SK-N-SH (cell line): ENCODE data around the gene SLAIN2. TPM values are rescaled to one million over a fixed set of nuclear protein-coding genes. Genes with fewer than 3 reads are reported as not detected.

Experiments
- CTCF ChIA-PET: fragments of 300-600, 350-600 bp; formaldehyde crosslinking; extraction: SDS; loops from one replicate; lab custom pipeline; 2021; lab: Yijun Ruan, JAX
- POLR2A ChIA-PET: fragments of 350-600 bp; sonication (Branson Sonifier 250); formaldehyde crosslinking; extraction: SDS; loops from one replicate; lab custom pipeline; 2020; ENCODE audit warnings: antibody characterized with exemption, inconsistent platforms; lab: Yijun Ruan, JAX
- DNase-seq: peaks from one replicate; pipeline ENCODE4 v3.0.0; 2012
- H2AFZ ChIP-seq: fragments of 200-600 bp; sonication (generic); 2 replicates; pipeline ENCODE4 v1.8.1; 2016; ENCODE audit warnings: antibody characterized with exemption, mild to moderate bottlenecking, low read depth
- H3F3A ChIP-seq: fragments of 200-600 bp; sonication (generic); replicated peaks from 2 replicates; pipeline ENCODE3; 2016; ENCODE audit warnings: antibody characterized with exemption, mild to moderate bottlenecking; ENCODE audit not compliant: insufficient read depth
- H3K27ac ChIP-seq, 2 experiments: fragments of 200-500 bp in 1 of 2; fragments of 200-600 bp in 1 of 2; sonication (Bioruptor generic) in 1 of 2; sonication (generic), shearing (Covaris generic) in 1 of 2; 2 replicates each; pipeline versions ENCODE4 v1.5.1 to v1.6.1; 2014 to 2016; ENCODE audit warnings: low read depth in 2 of 2, inconsistent platforms in 1 of 2, low read length in 1 of 2, mild to moderate bottlenecking in 1 of 2, mixed read lengths in 1 of 2
- H3K27me3 ChIP-seq: fragments of 200-600 bp; sonication (generic), shearing (Covaris generic); 2 replicates; pipeline ENCODE4 v1.6.1; 2016; ENCODE audit warnings: mixed run types; ENCODE audit not compliant: insufficient read depth
- H3K36me3 ChIP-seq, 2 experiments: fragments of 200-500 bp in 1 of 2; fragments of 200-600 bp in 1 of 2; sonication (Bioruptor generic) in 1 of 2; sonication (generic) in 1 of 2; replicated peaks in 1 of 2; 2 replicates each; pipeline versions ENCODE3 to v1.5.1; 2014 to 2016; ENCODE audit warnings: low read length in 1 of 2, mild to moderate bottlenecking in 1 of 2; ENCODE audit not compliant: insufficient read depth in 2 of 2, control insufficient read depth in 1 of 2
- H3K4me1 ChIP-seq, 2 experiments: fragments of 200-500 bp in 1 of 2; fragments of 200-600 bp in 1 of 2; sonication (Bioruptor generic) in 1 of 2; sonication (generic), shearing (Covaris generic) in 1 of 2; 2 replicates each; pipeline versions ENCODE4 v1.5.1 to v1.6.1; 2014 to 2016; ENCODE audit warnings: low read depth in 1 of 2, low read length in 1 of 2, mixed run types in 1 of 2; ENCODE audit not compliant: insufficient read depth in 2 of 2, control insufficient read depth in 1 of 2
- H3K4me2 ChIP-seq: fragments of 200-600 bp; sonication (generic), shearing (Covaris generic); 2 replicates; pipeline ENCODE4 v1.6.1; 2017; ENCODE audit warnings: mixed run types
- H3K4me3 ChIP-seq, 2 experiments: fragments of 200-500 bp in 1 of 2; fragments of 200-600 bp in 1 of 2; sonication (Bioruptor generic) in 1 of 2; sonication (generic), shearing (Covaris generic) in 1 of 2; 2 replicates each; pipeline versions ENCODE4 v1.5.1 to v1.8.1; 2014 to 2016; ENCODE audit warnings: low read depth in 2 of 2, inconsistent platforms in 1 of 2, low read length in 1 of 2, mild to moderate bottlenecking in 1 of 2, mixed read lengths in 1 of 2, moderate library complexity in 1 of 2
- H3K79me2 ChIP-seq: fragments of 200-600 bp; sonication (generic); 2 replicates; pipeline ENCODE4 v1.8.1; 2017; ENCODE audit warnings: mild to moderate bottlenecking; ENCODE audit not compliant: insufficient read depth
- H3K9ac ChIP-seq: fragments of 200-600 bp; sonication (generic); 2 replicates; pipeline ENCODE4 v1.6.1; 2017; ENCODE audit warnings: mixed run types
- H3K9me2 ChIP-seq: fragments of 200-600 bp; sonication (generic); 2 replicates; pipeline ENCODE4 v1.6.1; 2017; ENCODE audit warnings: mixed run types
- H3K9me3 ChIP-seq: fragments of 200-600 bp; sonication (generic); 2 replicates; pipeline ENCODE4 v1.6.1; 2017; ENCODE audit warnings: mixed run types, mild to moderate bottlenecking, moderate library complexity
- H4K20me1 ChIP-seq: fragments of 200-600 bp; sonication (generic); 2 replicates; pipeline ENCODE4 v1.6.1; 2017; ENCODE audit warnings: mild to moderate bottlenecking, mixed run types; ENCODE audit not compliant: insufficient read depth
- EP300 ChIP-seq, 2 experiments: IDR thresholded peaks; 2 replicates each; pipeline versions ENCODE4 v1.4.0 to v1.6.1; 2012; ENCODE audit warnings: borderline replicate concordance in 1 of 2, low read depth in 1 of 2, low read length in 1 of 2
- EZH2phosphoT487 ChIP-seq: fragments of 200-600 bp; sonication (generic); IDR thresholded peaks from 2 replicates; pipeline ENCODE4 v1.6.1; 2017; ENCODE audit warnings: low read depth, mixed run types, mild to moderate bottlenecking, antibody characterized with exemption, moderate library complexity, borderline replicate concordance
- FOXJ3 ChIP-seq: sonication (generic); formaldehyde crosslinking; IDR thresholded peaks from 2 replicates; pipeline ENCODE4 v1.5.1; 2020; ENCODE audit warnings: mild to moderate bottlenecking, missing genetic modification reagents
- GABPA ChIP-seq: IDR thresholded peaks from 2 replicates; pipeline ENCODE4 v1.4.0; 2012; ENCODE audit warnings: low read depth, mild to moderate bottlenecking
- MEF2A ChIP-seq: IDR thresholded peaks from 2 replicates; pipeline ENCODE4 v1.4.0; 2012; ENCODE audit warnings: low read depth, borderline replicate concordance
- RFX5 ChIP-seq: IDR thresholded peaks from 2 replicates; pipeline ENCODE4 v1.6.1; 2012; ENCODE audit warnings: mild to moderate bottlenecking, improper control_type of control experiment, low read length
- TAF1 ChIP-seq: IDR thresholded peaks from 2 replicates; pipeline ENCODE4 v1.6.1; 2012; ENCODE audit warnings: low read depth, mild to moderate bottlenecking, low read length, moderate library complexity, borderline replicate concordance
- YY1 ChIP-seq: IDR thresholded peaks from 2 replicates; pipeline ENCODE4 v1.4.0; 2012; ENCODE audit warnings: low read depth, mild to moderate bottlenecking
- whole genome bisulfite sequencing: methylation state at CpG from one replicate; pipeline ENCODE4 v1.1.6; 2017; ENCODE audit warnings: low lambda C conversion rate; 5-methylcytosine and 5-hydroxymethylcytosine counted together
- polyA plus RNA-seq, 3 experiments: library from polyadenylated mRNA; depleted of rRNA; stranded (reverse); fragments of >200 nt; gene quantifications; 2 replicates each; pipeline ENCODE4 v1.2.3, GENCODE V29; 2012
- TF ChIP-seq, protein P1 (sequence below): IDR thresholded peaks from 2 replicates; pipeline ENCODE4 v1.4.0; 2012; ENCODE audit warnings: low read depth
- TF ChIP-seq, protein P2 (sequence below): fragments of 150-350 bp; IDR thresholded peaks from 2 replicates; pipeline ENCODE4 v1.6.1; 2017; ENCODE audit warnings: antibody characterized with exemption, low read length, low read depth, borderline replicate concordance
- TF ChIP-seq, protein P3 (sequence below): IDR thresholded peaks from 2 replicates; pipeline ENCODE4; 2012
- TF ChIP-seq, protein P4 (sequence below): fragments of 200-600 bp; sonication (generic); IDR thresholded peaks from 2 replicates; pipeline ENCODE4 v1.6.1; 2017; ENCODE audit warnings: antibody characterized with exemption, mild to moderate bottlenecking, moderate library complexity

The SLAIN2 gene
- polyA plus RNA-seq, 1 of the 3 experiments (the other 2 are of a cell fraction): 17.0 TPM

DNA sequence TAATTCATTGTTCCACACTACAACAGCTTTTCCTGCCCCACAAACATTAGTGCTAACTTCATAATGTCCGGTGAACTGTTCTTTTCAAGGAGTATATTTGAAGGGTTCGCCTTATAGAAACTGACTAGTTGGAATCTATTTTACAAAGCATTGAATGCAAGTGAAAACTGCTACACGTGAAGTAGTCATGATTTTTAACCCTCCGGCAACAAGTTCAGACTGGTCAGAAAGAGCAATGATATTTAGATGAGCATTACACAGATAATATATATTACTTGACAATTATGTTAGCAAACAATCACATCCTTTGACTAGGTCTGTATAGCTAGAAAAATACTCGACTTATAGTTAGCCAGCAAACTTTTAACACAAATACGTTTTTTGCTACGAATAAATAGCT lies 1.7 kb upstream of the SLAIN2 start:
- Histone ChIP-seq H4K20me1 (peaks cover 20% of the 10 kb centered on the region), H3K36me3 (no peaks in the 10 kb centered on the region), H3K9me2 (no peaks in the 10 kb centered on the region), H3K9me3 (no peaks in the 10 kb centered on the region), H3K4me3 (no peak overlapping the region), H3K79me2 (peaks cover 32% of the 10 kb centered on the region), H3K27me3 (no peaks in the 10 kb centered on the region), H3K4me2 (no peak overlapping the region), H3K4me1 (peaks cover 20 to 22% of the 10 kb centered on the region in 2 experiments; a peak in 2 of 4 replicates), H3K9ac (0 out of 2 replicates have a peak overlapping the region, but pooled peaks have one; percentile 81), H3F3A (peaks cover 4% of the 10 kb centered on the region), H3K27ac (no peak overlapping the region; a peak in 1 of 4 replicates), H2AFZ (peak overlapping the region; percentile 86; the same call in 1 of the 2 replicates)
- ChIA-PET POLR2A (no interaction called here), CTCF (interaction anchor here (1.2 kb wide), 1 partner anchor 12 kb away, joined by 3 read pairs; no protein-coding TSS in a partner anchor)
- WGBS: 92% methylated on average over 7 of the region's 7 CpGs
- no peak for TF ChIP-seq TAF1
- TF ChIP-seq, protein P1, sequence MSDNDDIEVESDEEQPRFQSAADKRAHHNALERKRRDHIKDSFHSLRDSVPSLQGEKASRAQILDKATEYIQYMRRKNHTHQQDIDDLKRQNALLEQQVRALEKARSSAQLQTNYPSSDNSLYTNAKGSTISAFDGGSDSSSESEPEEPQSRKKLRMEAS: no peak
- TF ChIP-seq EP300 (IDR thresholded peaks at IDR 0.05; ENCODE audit: borderline replicate concordance in 1 of 2, low read depth in 1 of 2, low read length in 1 of 2): no peak
- no peak for TF ChIP-seq FOXJ3 (CRISPR knock-in tag)
- TF ChIP-seq YY1: no peak
- no peak for TF ChIP-seq EZH2phosphoT487
- TF ChIP-seq, protein P2, sequence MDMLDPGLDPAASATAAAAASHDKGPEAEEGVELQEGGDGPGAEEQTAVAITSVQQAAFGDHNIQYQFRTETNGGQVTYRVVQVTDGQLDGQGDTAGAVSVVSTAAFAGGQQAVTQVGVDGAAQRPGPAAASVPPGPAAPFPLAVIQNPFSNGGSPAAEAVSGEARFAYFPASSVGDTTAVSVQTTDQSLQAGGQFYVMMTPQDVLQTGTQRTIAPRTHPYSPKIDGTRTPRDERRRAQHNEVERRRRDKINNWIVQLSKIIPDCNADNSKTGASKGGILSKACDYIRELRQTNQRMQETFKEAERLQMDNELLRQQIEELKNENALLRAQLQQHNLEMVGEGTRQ: no peak
- TF ChIP-seq RFX5: no peak
- TF ChIP-seq, protein P3, sequence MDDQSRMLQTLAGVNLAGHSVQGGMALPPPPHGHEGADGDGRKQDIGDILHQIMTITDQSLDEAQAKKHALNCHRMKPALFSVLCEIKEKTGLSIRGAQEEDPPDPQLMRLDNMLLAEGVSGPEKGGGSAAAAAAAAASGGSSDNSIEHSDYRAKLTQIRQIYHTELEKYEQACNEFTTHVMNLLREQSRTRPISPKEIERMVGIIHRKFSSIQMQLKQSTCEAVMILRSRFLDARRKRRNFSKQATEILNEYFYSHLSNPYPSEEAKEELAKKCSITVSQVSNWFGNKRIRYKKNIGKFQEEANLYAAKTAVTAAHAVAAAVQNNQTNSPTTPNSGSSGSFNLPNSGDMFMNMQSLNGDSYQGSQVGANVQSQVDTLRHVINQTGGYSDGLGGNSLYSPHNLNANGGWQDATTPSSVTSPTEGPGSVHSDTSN: no peak
- TF ChIP-seq MEF2A: no peak
- no peak for DNase-seq

DNA sequence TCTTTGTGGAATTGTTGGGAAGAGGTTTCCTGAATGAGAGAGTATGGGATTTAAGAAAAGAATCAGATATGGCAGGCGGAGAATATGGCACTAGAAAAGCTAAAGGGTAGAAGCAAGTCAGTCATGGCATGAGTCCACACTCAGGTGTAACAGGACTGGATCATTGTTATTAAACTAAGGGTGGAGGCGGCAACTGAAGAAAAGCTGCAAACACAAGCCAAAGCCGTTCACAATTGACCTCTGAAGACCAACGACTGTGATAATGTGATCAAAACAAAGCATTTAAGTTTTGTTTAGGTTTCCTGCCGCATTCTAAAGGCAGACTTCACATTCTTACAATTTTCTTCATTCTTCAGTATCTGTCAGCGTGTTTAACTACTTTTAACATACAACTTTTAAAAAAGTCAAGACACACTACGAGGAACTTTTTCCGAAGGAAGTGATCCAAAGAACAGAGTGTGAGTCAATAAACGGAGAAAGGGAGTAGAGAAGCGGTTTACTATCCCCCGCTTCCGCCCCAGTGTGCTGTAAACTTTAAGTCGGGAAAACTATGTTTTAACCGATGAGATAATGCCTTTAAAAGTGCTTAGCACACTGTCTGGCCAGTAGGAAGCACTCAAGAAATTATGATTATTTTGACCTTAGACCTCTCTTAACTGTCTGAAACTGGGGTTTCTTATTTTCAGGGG lies 909 bp upstream of the SLAIN2 start:
- Histone ChIP-seq H3K4me2 (peak overlapping the region; percentile 74), H3K9ac (peak overlapping the region; percentile 81), H3K9me3 (no peaks in the 10 kb centered on the region), H3K79me2 (peaks cover 39% of the 10 kb centered on the region), H3K4me1 (peaks cover 16 to 28% of the 10 kb centered on the region in 2 experiments; a peak in 2 of 4 replicates), H2AFZ (peak overlapping the region; percentile 86), H3K27ac (peak overlapping the region; percentile 94 to 97), H3K9me2 (no peaks in the 10 kb centered on the region), H4K20me1 (peaks cover 28% of the 10 kb centered on the region), H3F3A (peaks cover 4% of the 10 kb centered on the region), H3K36me3 (no peaks in the 10 kb centered on the region), H3K27me3 (no peaks in the 10 kb centered on the region), H3K4me3 (peak overlapping the region; percentile 61 to 62)
- DNase-seq: no peak
- TF ChIP-seq EP300 (IDR thresholded peaks at IDR 0.05; ENCODE audit: borderline replicate concordance in 1 of 2, low read depth in 1 of 2, low read length in 1 of 2) (no peak), GABPA (no peak)
- TF ChIP-seq, protein P4, sequence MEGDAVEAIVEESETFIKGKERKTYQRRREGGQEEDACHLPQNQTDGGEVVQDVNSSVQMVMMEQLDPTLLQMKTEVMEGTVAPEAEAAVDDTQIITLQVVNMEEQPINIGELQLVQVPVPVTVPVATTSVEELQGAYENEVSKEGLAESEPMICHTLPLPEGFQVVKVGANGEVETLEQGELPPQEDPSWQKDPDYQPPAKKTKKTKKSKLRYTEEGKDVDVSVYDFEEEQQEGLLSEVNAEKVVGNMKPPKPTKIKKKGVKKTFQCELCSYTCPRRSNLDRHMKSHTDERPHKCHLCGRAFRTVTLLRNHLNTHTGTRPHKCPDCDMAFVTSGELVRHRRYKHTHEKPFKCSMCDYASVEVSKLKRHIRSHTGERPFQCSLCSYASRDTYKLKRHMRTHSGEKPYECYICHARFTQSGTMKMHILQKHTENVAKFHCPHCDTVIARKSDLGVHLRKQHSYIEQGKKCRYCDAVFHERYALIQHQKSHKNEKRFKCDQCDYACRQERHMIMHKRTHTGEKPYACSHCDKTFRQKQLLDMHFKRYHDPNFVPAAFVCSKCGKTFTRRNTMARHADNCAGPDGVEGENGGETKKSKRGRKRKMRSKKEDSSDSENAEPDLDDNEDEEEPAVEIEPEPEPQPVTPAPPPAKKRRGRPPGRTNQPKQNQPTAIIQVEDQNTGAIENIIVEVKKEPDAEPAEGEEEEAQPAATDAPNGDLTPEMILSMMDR: no peak
- ChIA-PET POLR2A (interaction anchor here (1.0 to 2.4 kb wide), 2 partner anchors 21 to 143 kb away, joined by 3 to 7 read pairs; partner anchors contain the start of gene SLC10A4), CTCF (interaction anchor here (1.6 kb wide), 1 partner anchor 206 kb away, joined by 7 read pairs; no protein-coding TSS in a partner anchor)
- 39% methylated on average over 14 of the region's 14 CpGs for WGBS
